GM10248 (cell line): ENCODE results near the gene SLC31A2.

ENCODE experiments used
- CTCF ChIA-PET: fragments of 300-600 bp; sonication (Branson Sonifier 250); formaldehyde crosslinking; extraction: SDS; loops from one replicate; lab custom pipeline; 2021; ENCODE audit warnings: antibody characterized with exemption; lab: Yijun Ruan, JAX
- POLR2A ChIA-PET: fragments of 350-650 bp; sonication (Branson Sonifier 250); formaldehyde crosslinking; extraction: SDS; loops from one replicate; lab custom pipeline; 2020; ENCODE audit warnings: antibody characterized with exemption; lab: Yijun Ruan, JAX
- DNase-seq: peaks from one replicate; pipeline ENCODE4 v3.0.0; 2012; ENCODE audit errors: extremely low spot score
- TF ChIP-seq, protein P1 (sequence below): IDR thresholded peaks from 2 replicates; pipeline ENCODE4 v1.5.1; 2012; ENCODE audit warnings: mild to moderate bottlenecking, low read depth; ENCODE audit errors: extremely low read depth, missing control alignments, control extremely low read depth

Gene SLC31A2

DNA sequence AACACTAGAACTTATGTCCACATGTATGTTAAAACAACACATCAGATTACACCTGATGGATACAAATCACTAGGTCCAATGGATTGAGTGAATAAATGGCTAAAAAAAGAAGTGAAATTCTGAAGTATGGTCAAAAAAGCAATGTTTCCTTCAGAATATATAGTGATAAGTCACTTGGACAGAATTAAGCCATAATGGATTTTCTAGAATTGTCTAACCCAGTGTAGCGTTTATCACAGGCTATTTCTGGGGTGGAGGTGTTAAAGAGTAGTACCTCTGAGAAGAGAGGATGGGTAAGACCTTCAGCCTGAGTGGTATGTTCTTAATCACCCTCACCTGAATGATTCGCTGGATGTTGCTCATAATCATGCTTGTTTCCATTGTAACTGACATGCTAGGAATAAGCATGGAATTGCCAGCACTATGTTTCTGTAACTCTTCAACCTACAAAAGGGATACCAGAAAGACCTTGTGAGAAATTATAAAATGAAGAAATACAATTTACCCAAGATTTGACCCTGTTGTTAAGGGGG, 33.2 kb downstream of the SLC31A2 start:
- POLR2A ChIA-PET = no interaction called here
- TF ChIP-seq, protein P1, sequence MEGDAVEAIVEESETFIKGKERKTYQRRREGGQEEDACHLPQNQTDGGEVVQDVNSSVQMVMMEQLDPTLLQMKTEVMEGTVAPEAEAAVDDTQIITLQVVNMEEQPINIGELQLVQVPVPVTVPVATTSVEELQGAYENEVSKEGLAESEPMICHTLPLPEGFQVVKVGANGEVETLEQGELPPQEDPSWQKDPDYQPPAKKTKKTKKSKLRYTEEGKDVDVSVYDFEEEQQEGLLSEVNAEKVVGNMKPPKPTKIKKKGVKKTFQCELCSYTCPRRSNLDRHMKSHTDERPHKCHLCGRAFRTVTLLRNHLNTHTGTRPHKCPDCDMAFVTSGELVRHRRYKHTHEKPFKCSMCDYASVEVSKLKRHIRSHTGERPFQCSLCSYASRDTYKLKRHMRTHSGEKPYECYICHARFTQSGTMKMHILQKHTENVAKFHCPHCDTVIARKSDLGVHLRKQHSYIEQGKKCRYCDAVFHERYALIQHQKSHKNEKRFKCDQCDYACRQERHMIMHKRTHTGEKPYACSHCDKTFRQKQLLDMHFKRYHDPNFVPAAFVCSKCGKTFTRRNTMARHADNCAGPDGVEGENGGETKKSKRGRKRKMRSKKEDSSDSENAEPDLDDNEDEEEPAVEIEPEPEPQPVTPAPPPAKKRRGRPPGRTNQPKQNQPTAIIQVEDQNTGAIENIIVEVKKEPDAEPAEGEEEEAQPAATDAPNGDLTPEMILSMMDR = no peak
- CTCF ChIA-PET = no interaction called here
- DNase-seq = no peak

DNA sequence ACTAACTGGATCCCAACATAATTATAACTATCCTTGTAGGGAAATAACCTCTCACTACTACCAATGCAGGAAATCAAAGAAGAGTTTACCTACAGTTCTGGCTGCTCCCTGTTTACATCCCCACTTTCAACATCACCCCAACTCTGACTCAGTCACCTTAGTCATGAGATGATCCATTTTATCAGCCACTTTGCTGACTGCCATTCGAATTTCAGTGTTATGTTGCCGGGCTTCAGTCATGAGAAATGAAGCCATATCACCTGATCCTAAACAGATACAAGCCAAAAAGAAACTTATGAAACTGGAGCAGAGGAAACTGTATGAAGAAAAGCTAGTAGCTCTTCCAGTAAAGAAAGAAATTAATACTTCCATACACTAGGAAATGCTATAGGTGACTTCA, 33.7 kb downstream of the SLC31A2 start:
- ChIA-PET CTCF (interaction anchor here (2.2 kb wide), 1 partner anchor 13 kb away, joined by 6 read pairs; no protein-coding TSS in a partner anchor), POLR2A (no interaction called here)
- no peak for DNase-seq
- TF ChIP-seq, protein P1 = no peak

DNA sequence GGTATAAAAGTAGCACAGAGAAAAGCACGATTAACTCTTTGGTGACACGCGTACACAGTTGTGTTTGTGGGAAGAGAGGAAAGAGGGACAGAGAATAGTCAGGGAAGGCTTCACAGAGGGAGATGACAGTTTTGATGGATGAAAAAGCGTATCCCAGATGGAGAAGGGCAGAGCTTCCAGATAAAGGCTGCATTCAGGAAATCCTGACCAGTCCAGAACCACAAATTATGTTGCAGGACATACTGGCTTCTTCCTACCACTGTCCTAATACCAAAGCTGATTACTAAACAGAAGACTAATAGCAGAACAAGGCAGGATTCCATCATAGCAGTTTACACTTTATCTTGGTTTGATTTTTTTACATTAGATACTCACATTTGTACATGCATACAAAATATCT, 34.5 kb downstream of the SLC31A2 start:
- ChIA-PET CTCF (interaction anchor here (1.0 to 2.2 kb wide), 4 partner anchors 11 to 29 kb away, joined by 3 to 6 read pairs (median 4); no protein-coding TSS in a partner anchor), POLR2A (no interaction called here)
- TF ChIP-seq, protein P1 = no peak
- DNase-seq = no peak

DNA sequence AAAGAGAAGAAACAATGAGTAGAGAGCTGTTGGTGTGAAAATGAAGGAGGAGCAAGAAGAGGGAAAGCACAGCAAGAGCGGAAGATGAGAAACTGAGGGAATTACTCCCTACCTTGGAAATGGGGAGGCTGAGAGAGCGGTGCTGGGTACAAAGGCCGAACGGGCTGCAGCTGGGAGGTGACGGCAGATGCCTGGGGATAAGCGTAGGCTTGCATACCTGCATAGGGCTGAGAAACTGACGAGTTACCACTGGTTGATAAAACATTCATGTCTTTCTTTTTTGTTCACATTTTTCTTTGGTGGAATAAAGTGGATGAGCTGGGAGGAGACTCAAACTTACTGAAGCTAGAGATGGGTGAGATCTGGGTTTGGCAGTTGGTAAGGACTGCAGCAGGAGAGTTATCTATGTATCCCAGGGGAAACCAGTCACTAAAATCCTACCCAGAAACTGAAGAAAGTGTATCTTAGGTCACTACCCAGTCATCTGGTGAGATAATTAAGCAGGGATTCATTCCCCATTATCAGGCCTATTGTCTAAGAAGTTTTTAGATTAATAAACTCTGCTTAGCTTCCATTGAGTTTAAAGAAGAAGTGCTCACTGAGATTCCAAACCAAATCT, 35.4 kb downstream of the SLC31A2 start:
- no peak for DNase-seq
- CTCF ChIA-PET = interaction anchor here (0.9 to 2.2 kb wide), 5 partner anchors 11 to 73 kb away, joined by 3 to 6 read pairs (median 3); no protein-coding TSS in a partner anchor
- TF ChIP-seq, protein P1 = no peak
- POLR2A ChIA-PET = no interaction called here

DNA sequence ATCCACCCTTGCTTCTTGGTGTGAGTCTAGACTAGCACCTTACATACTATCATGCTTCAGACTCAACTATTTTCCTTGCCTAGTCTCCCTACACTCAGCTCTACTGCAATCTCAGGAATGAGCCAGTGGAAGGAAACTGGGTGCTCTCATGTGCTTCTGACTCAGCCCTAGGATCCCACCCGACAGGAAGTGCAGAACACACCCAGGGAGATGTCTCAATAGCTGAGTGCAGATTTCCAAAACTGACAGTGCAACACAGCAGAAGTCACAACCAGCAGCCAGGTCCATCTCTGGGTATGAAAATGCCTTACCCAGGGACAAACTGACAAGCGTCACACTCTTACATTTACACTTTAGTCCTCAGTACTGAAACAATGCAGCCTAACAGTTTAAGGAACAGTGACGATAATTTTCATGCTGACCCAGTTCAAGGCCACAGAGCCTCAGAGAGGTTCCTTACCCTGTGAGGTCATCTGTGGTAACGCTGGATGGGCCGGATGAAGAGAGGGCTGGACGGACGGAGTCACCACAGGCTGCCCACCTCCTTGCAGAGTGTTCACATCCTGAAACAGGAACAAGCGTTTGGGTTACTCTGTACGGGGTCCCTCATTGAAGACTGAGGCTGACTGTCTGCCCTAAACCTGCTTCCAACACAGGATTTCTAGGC, 37.3 kb downstream of the SLC31A2 start:
- ChIA-PET POLR2A (no interaction called here), CTCF (no interaction called here)
- TF ChIP-seq, protein P1 = no peak
- DNase-seq = no peak

DNA sequence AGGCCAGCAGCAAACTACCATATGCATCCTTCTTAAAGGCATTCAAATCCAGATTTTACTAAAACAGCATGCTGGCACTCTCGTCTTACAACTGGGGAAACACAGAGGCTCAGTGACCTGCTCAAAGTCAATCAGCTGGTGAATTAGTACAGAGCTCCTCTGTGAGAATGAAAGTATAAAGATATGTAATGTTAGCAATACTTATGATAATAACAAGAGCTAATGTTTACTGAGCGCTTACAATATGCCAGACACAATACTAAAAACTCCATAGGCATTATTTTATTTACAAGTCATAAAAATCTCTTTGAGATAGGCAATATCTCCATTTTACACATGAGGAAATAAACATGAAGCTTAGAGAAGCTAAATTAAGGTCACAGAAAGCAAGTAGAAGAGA, 41.6 kb downstream of the SLC31A2 start:
- ChIA-PET CTCF (interaction anchor here (0.8 to 1.1 kb wide), 3 partner anchors 10 to 18 kb away, joined by 3 read pairs; no protein-coding TSS in a partner anchor), POLR2A (no interaction called here)
- no peak for DNase-seq
- TF ChIP-seq, protein P1 = no peak
